ENCODE results near the gene DRC3.
A peak's percentile ranks its signal among the peaks of the same experiment; 100 is the strongest.

Gene DRC3

DNA sequence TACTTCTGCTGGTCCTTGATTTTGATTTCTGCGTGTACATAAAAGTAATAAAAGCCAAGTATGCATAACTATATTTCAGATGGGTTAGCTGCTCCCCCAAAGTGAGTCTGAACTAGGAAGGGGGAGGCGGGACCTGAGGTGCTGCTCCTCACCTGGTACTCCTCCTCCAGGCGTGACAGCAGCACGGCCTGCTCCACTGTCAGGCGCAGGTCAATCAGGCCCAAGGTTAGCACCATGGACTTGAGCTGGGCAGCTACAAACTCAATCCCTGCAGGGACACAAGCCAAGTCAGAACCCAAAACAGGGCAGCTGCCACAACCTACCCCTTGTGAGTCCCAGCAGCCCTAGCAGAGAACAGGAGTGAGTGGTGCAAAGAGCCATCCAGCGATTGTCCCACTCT lies 48.3 kb downstream of the DRC3 start:
- no peak for DNase-seq

- no peak for DNase-seq
These were observed 48.7 kb downstream of the DRC3 start for GRCh38 chr17:18021372-18021771.

GRCh38 chr17:18025241-18025944 lies 52.7 kb downstream of the DRC3 start:
- DNase-seq: peak in 9 of 56 donors; percentile 9 to 62 (median 26)

- DNase-seq: peak in 29 of 56 donors; percentile 7 to 62 (median 29)
These were observed 53.5 kb downstream of the DRC3 start for GRCh38 chr17:18025945-18026776.

DNA sequence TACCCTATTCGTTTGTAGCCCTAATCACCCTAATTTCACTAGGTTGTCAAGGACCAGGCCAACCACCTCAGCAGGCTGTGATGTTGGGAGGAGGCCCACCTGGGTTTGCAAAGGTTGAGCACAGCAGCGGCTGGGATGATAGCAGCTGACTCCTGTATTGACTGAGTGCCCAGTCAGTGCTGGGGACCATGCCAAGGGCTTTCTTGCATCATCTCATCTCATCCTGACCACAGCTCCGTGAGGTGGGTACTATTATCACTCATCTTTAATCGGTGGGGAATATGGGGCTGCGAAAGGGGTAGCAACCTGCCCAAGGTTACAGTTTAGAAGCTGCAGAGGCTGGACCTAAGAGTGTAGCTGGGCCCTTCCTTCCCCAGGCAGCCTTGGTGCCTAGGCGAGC lies 54.6 kb downstream of the DRC3 start:
- no peak for DNase-seq

DNA sequence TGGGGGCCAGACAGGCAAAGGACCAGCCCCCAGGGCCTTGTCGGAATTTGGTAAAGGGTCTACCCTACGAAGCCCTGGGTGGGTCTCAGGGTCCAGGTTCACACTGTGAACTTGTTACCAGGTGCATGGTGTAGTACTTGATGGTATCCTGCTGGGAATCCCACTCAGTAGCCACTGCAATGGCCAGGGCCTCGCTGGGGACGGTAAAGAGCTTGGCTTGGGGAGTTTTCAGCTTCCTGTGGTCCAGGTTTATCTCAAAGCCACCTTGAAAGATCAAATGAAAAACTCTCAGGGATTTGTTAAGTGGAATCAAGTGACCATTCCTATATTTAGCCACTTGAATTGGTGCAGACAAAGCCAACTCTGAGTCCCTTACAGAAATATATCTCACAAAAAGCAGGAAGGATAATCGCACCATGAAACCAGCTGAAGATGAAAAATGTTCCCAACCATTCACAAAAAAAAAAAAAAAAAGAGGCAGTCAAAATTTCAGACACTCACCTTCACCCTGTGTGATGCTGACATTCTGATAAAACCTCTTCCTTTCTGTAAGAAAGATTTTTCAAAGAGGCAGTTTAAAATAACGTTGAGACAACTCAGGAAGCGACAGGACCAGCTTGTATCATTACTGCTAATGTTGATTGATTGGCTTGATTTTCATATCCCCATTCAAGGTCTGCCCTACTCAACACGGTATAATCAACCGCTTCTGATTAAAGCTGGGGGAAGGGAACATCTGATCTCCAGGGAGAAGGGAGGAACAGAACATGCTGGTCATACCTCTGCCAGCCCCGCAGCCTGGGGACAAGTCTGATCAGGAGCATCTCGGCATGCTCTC lies 55.7 kb downstream of the DRC3 start:
- no peak for DNase-seq

DNA sequence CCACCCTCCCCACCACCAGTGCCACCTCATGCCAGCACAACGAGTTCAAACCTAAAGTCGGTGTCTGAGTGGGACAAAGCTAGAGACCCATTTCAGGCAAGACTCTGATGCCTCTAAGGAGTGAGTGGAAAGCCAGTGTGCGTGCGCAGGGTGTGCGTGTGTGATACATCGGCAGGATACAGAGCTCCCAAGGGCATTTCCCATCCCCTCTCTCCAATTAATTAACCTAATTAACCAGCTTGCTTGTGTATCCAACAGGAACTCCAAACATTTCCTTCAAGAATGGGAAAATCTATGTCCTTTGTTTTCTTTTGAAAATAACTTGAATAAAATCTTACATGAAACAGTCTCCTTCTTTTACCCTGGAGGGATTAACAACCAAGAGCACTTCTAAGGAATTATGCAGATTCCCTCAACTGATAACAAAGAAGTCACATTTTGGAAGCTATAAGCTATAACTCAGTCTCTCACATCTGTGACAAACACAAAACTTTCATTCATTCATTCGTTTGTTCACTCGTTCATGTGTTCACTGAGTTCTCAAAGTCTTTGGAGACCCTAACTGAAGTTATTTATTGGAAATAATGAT lies 56.4 kb downstream of the DRC3 start:
- DNase-seq: no peak

- no peak for DNase-seq
These were observed 59.3 kb downstream of the DRC3 start for GRCh38 chr17:18031955-18032354.

- peak in 18 of 56 donors; percentile 7 to 60 (median 30) for DNase-seq
These were observed 60.9 kb downstream of the DRC3 start for GRCh38 chr17:18033442-18034099.

- DNase-seq: no peak
These were observed 63.0 kb downstream of the DRC3 start for GRCh38 chr17:18035704-18036103.

- DNase-seq: no peak
These were observed 64.8 kb downstream of the DRC3 start for GRCh38 chr17:18037486-18037885.

GRCh38 chr17:18038149-18038850 lies 65.6 kb downstream of the DRC3 start:
- DNase-seq: peak in 2 of 56 donors; percentile 15 to 34

GRCh38 chr17:18038861-18039534 lies 66.3 kb downstream of the DRC3 start, which contains the start of the genes ATPAF2 and GID4:
TSS of gene ATPAF2 (minus strand) at chr17:18039168. CDS start at chr17:18039013, 155 bp downstream.
TSS of gene GID4 (plus strand) at chr17:18039408. CDS start at chr17:18039465, 57 bp downstream.
- peak; percentile 82 to 100 (median 98) for DNase-seq

DNA sequence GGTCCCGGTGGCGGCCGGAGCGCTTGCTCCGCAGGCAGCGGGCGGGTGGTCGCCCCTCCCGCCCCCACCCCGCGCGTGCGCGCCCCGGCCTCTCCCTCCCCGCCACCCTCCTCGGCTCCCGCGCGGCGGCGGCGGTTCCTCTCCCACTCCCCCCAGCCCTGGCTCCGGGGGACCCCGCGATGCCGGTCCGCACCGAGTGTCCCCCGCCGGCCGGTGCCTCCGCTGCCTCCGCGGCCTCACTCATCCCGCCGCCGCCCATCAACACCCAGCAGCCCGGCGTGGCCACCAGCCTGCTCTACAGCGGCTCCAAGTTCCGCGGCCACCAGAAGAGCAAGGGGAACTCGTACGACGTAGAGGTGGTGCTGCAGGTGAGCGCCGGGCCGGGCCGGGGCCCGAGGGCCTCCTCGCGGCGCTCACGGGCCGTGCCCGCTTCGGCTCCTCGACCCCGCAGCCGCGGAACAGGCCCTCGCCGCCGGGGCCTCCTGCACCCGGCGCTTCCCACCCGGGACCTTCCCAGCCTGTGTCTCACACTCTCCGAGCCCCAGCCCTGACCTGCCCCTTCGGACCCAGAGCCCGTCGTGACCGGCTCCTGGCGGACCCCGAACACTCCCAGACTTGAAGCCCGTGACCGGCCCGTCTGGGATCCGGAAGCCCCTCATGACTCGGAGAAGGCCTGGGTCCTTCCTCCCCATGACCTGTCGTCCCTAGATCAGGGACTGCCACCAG lies 67.0 kb downstream of the DRC3 start:
- DNase-seq: peak in 5 of 56 donors; percentile 37 to 87 (median 59)

GRCh38 chr17:18040261-18040858 lies 67.7 kb downstream of the DRC3 start:
- DNase-seq: no peak

GRCh38 chr17:18041776-18042175 lies 69.1 kb downstream of the DRC3 start:
- DNase-seq: peak in 1 of 56 donors; percentile 13

DNA sequence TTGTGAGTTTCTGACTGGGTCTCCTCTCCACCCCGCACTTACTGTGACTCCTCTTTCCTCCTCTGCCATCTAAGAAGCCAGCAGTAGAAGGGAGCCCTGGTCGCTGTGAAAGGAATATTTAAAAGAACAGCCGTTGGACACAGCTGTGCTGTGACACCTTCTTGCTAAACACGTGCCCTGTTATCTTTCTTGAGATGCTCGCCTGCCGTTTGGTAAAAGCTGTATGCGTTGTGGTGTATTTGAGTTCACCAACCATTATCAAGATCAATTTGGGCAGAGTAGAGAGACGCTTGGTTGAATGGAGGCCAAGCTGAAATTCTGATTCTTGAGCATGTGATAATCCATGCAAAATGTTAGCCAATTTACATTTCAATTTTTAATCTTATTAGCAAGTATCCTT lies 70.3 kb downstream of the DRC3 start:
- DNase-seq: no peak

DNA sequence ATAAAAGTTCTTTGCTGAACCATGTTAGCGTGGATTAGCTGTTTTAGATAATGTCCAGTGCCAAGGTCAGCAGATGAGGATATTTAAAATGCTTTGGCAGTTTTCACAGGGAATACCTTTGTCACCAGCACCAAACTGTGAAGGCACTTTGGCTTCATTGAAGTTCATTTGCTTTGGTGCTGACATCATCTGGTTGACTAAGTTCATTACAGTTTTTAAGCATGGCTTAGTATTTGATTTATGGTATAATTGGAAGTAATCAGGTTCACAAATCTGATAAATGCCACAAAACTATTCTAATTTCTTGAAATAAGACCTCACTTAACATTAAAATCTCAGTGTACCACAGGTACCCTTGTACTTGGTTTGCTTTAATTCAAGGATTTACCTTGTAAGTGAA lies 70.8 kb downstream of the DRC3 start:
- no peak for DNase-seq

Data from nucleus accumbens (tissue), 56 donors.